DOHH2 (cell line): ENCODE measurements around the gene ANO9.

Source experiments
- CTCF ChIP-seq: fragments of 200-600 bp; sonication (generic); IDR thresholded peaks from one replicate; pipeline ENCODE4 v1.5.1; 2014; ENCODE audit warnings: antibody characterized with exemption, mild to moderate bottlenecking, low read depth, low read length; ENCODE audit not compliant: poor library complexity, severe bottlenecking
- EZH2phosphoT487 ChIP-seq: fragments of 200-600 bp; sonication (generic); IDR thresholded peaks from 2 replicates; pipeline ENCODE4 v1.6.1; 2017; ENCODE audit warnings: borderline replicate concordance, mild to moderate bottlenecking, antibody characterized with exemption, low read length, moderate library complexity, mixed read lengths

GRCh38 chr11:416757-417621 is 24.8 kb downstream of the ANO9 start:
- no peak for TF ChIP-seq CTCF
- TF ChIP-seq EZH2phosphoT487 = no peak
